ENCODE results near the gene TMEM179. TPM values are rescaled to one million over a fixed set of nuclear protein-coding genes. Genes with fewer than 3 reads are reported as not detected.

TMEM179 gene
- total RNA-seq, 1 experiment from 2014 or later, result 11.4 TPM

DNA sequence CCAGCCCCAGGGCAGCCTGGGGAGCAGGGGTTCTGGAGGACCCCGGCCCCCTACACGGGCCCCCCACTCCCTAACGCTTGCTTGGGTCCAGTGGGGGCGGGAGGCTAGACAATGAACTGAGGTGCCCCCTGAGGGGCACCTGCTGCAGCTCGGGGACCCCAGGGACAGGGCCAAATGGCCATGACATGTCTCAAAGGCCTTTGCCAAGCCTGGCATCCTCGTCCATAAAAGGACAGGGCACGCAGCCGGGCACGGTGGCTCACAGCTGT, 36.7 kb downstream of the TMEM179 start:
- Histone ChIP-seq H3K79me1 (ENCODE audit: insufficient read depth, low read depth, low read length, poor library complexity, severe bottlenecking) (no peaks in the 10 kb centered on the region), H2BK5ac (ENCODE audit: insufficient read length, low read length) (no peak overlapping the region)

More for the DNA sequence above, 36.7 kb downstream of the TMEM179 start:
- no peak overlapping the region for H2AFZ ChIP-seq (ENCODE audit: low read length)
- no peak overlapping the region for H3K56ac ChIP-seq (ENCODE audit: insufficient read length, low read depth, low read length)
- no peak overlapping the region for H3K4ac ChIP-seq (ENCODE audit: low read depth, low read length)
- no peaks in the 10 kb centered on the region for H4K20me1 ChIP-seq (ENCODE audit: control insufficient read depth, insufficient read depth, insufficient read length)
- no peak overlapping the region for H3K4me2 ChIP-seq (ENCODE audit: insufficient read depth, insufficient read length, low read length)
- H2BK12ac ChIP-seq (ENCODE audit: insufficient read length, low read depth, low read length), result no peak overlapping the region
- H3K4me1 ChIP-seq (ENCODE audit: insufficient read depth, low read length), result no peaks in the 10 kb centered on the region
- H3K14ac ChIP-seq (ENCODE audit: insufficient read depth, low read length), result no peak overlapping the region
- peaks cover 2% of the 10 kb centered on the region; the same call in 1 of the 2 replicates for H3K27me3 Mint-ChIP-seq (ENCODE audit: low read depth)
- no peak overlapping the region for H2AK5ac ChIP-seq (ENCODE audit: insufficient read length, low read length)
- no peak overlapping the region for H4K91ac ChIP-seq (ENCODE audit: insufficient read length, low read depth, low read length)
- no peak overlapping the region for H2BK120ac ChIP-seq (ENCODE audit: low read depth, low read length, poor library complexity, severe bottlenecking)
- no peak overlapping the region for H3K4me3 Mint-ChIP-seq
- WGBS (ENCODE audit: extremely low coverage, insufficient read length, low lambda C conversion rate), result no CpG with 5 or more reads among the region's 9 CpGs
- no peaks in the 10 kb centered on the region for H3K9me3 Mint-ChIP-seq
- H3K23me2 ChIP-seq (ENCODE audit: insufficient read length, low read depth, low read length, poor library complexity, severe bottlenecking), result no peaks in the 10 kb centered on the region
- H2BK15ac ChIP-seq (ENCODE audit: low read depth, low read length), result no peak overlapping the region
- DNase-seq, result no peak
- H3K9ac ChIP-seq (ENCODE audit: extremely low read depth, insufficient read length, low read length), result no peak overlapping the region
- no peak overlapping the region for H3K27ac ChIP-seq (ENCODE audit: insufficient read length, low read depth, low read length)
- H3K27me3 ChIP-seq (ENCODE audit: insufficient read depth, low read length), result no peaks in the 10 kb centered on the region
- H3T11ph ChIP-seq (ENCODE audit: low read length), result no peak overlapping the region
- peaks cover 0 to 9% of the 10 kb centered on the region in 2 experiments; a peak in 2 of 4 replicates for H3K4me1 Mint-ChIP-seq
- TF ChIP-seq, protein P1, sequence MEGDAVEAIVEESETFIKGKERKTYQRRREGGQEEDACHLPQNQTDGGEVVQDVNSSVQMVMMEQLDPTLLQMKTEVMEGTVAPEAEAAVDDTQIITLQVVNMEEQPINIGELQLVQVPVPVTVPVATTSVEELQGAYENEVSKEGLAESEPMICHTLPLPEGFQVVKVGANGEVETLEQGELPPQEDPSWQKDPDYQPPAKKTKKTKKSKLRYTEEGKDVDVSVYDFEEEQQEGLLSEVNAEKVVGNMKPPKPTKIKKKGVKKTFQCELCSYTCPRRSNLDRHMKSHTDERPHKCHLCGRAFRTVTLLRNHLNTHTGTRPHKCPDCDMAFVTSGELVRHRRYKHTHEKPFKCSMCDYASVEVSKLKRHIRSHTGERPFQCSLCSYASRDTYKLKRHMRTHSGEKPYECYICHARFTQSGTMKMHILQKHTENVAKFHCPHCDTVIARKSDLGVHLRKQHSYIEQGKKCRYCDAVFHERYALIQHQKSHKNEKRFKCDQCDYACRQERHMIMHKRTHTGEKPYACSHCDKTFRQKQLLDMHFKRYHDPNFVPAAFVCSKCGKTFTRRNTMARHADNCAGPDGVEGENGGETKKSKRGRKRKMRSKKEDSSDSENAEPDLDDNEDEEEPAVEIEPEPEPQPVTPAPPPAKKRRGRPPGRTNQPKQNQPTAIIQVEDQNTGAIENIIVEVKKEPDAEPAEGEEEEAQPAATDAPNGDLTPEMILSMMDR (conservative IDR thresholded peaks at IDR 0.05), result no peak
- H2BK20ac ChIP-seq (ENCODE audit: low read depth, low read length, poor library complexity, severe bottlenecking), result no peak overlapping the region
- H3K79me2 ChIP-seq (ENCODE audit: insufficient read depth, low read length), result no peaks in the 10 kb centered on the region
- no peak overlapping the region for H3K27ac Mint-ChIP-seq
- H4K8ac ChIP-seq (replicated peaks; ENCODE audit: insufficient read length, low read depth, low read length), result no peak overlapping the region
- H3K23ac ChIP-seq (ENCODE audit: insufficient read length, low read depth, low read length), result no peak overlapping the region
- no peak overlapping the region for H4K5ac ChIP-seq (ENCODE audit: insufficient read length, low read depth, low read length)
- no peaks in the 10 kb centered on the region; a peak in 1 of 7 replicates for H3K36me3 Mint-ChIP-seq (ENCODE audit: insufficient read depth in 1 of 3, low read depth in 3 of 3)
- no peak overlapping the region for H3K18ac ChIP-seq (ENCODE audit: insufficient read length, low read depth, low read length)
- H3K9me3 ChIP-seq (ENCODE audit: control insufficient read depth, low read depth, low read length), result no peaks in the 10 kb centered on the region

Measured in H9 (cell line).